ENCODE measurements around the gene LIMCH1.

LIMCH1 gene

GRCh38 chr4:41744572-41745291, 206.8 kb downstream of the LIMCH1 start:
- DNase-seq, result no peak

GRCh38 chr4:41745292-41746024, 207.5 kb downstream of the LIMCH1 start:
- DNase-seq, result no peak

DNA sequence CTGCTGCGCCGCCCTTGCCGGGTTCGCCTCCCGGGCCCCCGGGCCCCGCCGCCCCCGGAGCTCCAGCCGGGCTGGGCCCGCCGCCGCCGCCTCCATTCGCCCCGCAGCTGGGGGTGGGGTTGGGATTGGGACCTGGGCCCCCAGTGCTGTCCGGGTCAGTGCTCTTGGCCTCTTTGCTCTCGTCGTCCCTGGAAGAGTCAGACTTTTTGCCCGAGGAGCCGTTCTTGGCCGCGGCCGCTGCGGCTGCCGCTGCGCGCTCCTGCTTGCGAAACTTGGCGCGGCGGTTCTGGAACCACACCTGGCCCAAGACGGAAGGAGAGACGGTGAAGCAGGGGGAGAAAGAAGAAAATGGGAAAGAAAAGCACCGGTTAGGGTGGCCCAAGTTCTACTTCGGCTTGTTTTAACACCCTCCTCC, 208.1 kb downstream of the LIMCH1 start:
- no peak for DNase-seq

GRCh38 chr4:41746440-41747229, 208.7 kb downstream of the LIMCH1 start:
- no peak for DNase-seq

- DNase-seq, result no peak
Observed at GRCh38 chr4:41747230-41748055, 209.5 kb downstream of the LIMCH1 start.

DNA sequence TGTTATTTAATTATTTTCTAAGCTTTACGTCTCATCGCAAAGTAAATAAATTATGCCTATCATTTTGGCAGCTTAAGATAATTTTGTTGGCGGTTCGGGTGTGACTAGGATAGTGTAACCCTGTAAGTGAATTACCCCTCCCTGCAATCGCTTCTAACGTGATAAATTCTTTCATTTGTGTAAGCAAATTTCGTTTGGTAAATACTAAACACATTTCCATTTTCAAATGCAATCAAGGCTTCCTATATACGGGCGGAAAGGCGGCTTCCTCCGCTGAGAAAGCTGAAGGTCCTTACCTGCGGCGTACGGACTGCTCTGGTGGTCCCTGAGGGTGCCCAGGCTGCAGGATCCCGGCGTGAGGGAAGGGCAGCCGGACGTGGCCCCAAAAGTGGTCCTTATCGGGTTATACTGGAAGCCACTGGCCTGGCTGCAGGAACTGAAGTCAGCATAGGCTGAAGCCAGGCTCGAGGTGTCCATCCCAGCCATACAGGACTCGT, 210.2 kb downstream of the LIMCH1 start:
- no peak for DNase-seq

- DNase-seq, result no peak
Observed at GRCh38 chr4:41748571-41749475, 210.9 kb downstream of the LIMCH1 start, which contains the start of gene PHOX2B. PHOX2B (minus strand) TSS chr4:41748725; CDS start chr4:41748610, 115 bp downstream.

DNA sequence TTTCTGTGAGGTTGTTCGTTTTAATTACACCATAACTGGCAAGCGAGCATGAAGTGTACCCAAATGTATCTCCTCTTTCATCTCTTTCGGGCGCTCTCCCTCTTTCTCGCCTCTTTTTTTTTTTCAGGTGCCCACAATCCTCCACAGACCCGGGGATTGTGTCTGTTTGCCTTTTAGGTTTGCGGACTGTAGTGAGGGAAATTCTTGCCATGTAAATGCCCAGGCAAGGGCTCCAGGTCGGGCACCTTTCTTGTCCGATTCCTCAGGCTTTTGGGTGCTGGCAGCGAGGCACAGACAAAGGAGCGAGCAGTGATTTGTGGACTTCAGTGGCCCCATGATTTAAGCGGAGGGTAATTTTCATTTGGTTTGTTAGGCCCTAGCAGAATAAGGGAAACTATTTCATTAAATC, 211.7 kb downstream of the LIMCH1 start:
- DNase-seq, result no peak

Measured in hematopoietic multipotent progenitor cell treated with erythropoietin and hydrocortisone succinate and interleukin-3 and kit ligand, for 6 days (in vitro differentiated cells).